Measurements from ENCODE around the gene ARHGEF11. TPM values are rescaled to one million over a fixed set of nuclear protein-coding genes. Genes with fewer than 3 reads are reported as not detected.

The ARHGEF11 gene
- total and polyA plus RNA-seq, 9 of the 15 experiments (the other 6 are each of a cell fraction or from before 2014, with no cell fraction given), result 0.14 to 15.5 (median 9.0) TPM

GRCh38 chr1:156894711-156895454 lies 150.7 kb downstream of the ARHGEF11 start (continued):
- no peak for TF ChIP-seq COPS2 (conservative IDR thresholded peaks at IDR 0.05)
- no peak for TF ChIP-seq THRA (IDR thresholded peaks at IDR 0.05)
- no peak for TF ChIP-seq IFI16 (CRISPR knock-in tag; IDR thresholded peaks at IDR 0.05)
- TF ChIP-seq, protein P1, sequence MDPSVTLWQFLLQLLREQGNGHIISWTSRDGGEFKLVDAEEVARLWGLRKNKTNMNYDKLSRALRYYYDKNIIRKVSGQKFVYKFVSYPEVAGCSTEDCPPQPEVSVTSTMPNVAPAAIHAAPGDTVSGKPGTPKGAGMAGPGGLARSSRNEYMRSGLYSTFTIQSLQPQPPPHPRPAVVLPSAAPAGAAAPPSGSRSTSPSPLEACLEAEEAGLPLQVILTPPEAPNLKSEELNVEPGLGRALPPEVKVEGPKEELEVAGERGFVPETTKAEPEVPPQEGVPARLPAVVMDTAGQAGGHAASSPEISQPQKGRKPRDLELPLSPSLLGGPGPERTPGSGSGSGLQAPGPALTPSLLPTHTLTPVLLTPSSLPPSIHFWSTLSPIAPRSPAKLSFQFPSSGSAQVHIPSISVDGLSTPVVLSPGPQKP (CRISPR knock-in tag; IDR thresholded peaks at IDR 0.05), result no peak
- 0 out of 2 replicates have a peak, but pooled peaks have one; percentile 27 for TF ChIP-seq MIER1 (IDR thresholded peaks at IDR 0.05; ENCODE audit: low read depth)
- peak in 1 of 2 experiments; percentile 39 for TF ChIP-seq E2F6 (IDR thresholded peaks at IDR 0.05; ENCODE audit: borderline replicate concordance in 1 of 2, extremely low read depth in 1 of 2, insufficient read depth in 1 of 2, insufficient read length in 1 of 2, low read depth in 1 of 2, low read length in 1 of 2, poor library complexity in 1 of 2, severe bottlenecking in 1 of 2)
- TF ChIP-seq HLTF (IDR thresholded peaks at IDR 0.05), result no peak
- no peak for TF ChIP-seq ATF4 (CRISPR knock-in tag; IDR thresholded peaks at IDR 0.05)
- TF ChIP-seq ZBTB1 (CRISPR knock-in tag; IDR thresholded peaks at IDR 0.05; ENCODE audit: borderline replicate concordance, low read depth), result no peak
- no peak for TF ChIP-seq RBM25 (IDR thresholded peaks at IDR 0.05; ENCODE audit: low read depth, low read length, severe bottlenecking)
- TF ChIP-seq ZNF146 (CRISPR knock-in tag; IDR thresholded peaks at IDR 0.05; ENCODE audit: unreplicated experiment), result no peak
- TF ChIP-seq, protein P2, sequence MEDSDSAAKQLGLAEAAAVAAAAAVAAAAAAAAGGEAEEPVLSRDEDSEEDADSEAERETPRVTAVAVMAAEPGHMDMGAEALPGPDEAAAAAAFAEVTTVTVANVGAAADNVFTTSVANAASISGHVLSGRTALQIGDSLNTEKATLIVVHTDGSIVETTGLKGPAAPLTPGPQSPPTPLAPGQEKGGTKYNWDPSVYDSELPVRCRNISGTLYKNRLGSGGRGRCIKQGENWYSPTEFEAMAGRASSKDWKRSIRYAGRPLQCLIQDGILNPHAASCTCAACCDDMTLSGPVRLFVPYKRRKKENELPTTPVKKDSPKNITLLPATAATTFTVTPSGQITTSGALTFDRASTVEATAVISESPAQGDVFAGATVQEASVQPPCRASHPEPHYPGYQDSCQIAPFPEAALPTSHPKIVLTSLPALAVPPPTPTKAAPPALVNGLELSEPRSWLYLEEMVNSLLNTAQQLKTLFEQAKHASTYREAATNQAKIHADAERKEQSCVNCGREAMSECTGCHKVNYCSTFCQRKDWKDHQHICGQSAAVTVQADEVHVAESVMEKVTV (CRISPR knock-in tag; IDR thresholded peaks at IDR 0.05), result no peak
- TF ChIP-seq TSC22D4 (tag; IDR thresholded peaks at IDR 0.05), result no peak
- no peak for TF ChIP-seq NR2C2 (CRISPR knock-in tag; IDR thresholded peaks at IDR 0.05)
- no peak; the same call in 1 of the 2 replicates for TF ChIP-seq NR2C2 (tag; IDR thresholded peaks at IDR 0.05)
- TF ChIP-seq POLR3A (IDR thresholded peaks at IDR 0.05; ENCODE audit: borderline replicate concordance, extremely low read depth, insufficient read depth, insufficient read length), result no peak
- TF ChIP-seq CEBPB (tag; IDR thresholded peaks at IDR 0.05), result no peak
- TF ChIP-seq STAT6 (CRISPR knock-in tag; IDR thresholded peaks at IDR 0.05), result no peak

All from K562 (cell line).